Peyer's patch (tissue), 4 donors: ENCODE measurements around the gene GCN1.

Experiments
- CTCF ChIP-seq, 6 experiments: fragments of 450-650 bp in 4 of 6; fragments of 200-600 bp in 2 of 6; sonication (generic) in 1 of 6; IDR thresholded peaks; one replicate each; pipeline ENCODE4 v1.5.1; 2017 to 2019; ENCODE audit warnings: antibody characterized with exemption in 6 of 6, mild to moderate bottlenecking in 3 of 6, moderate library complexity in 1 of 6
- POLR2A ChIP-seq, 2 donors: fragments of 450-650 bp; IDR thresholded peaks; one replicate each; pipeline ENCODE4 v1.5.1; 2017; ENCODE audit warnings: antibody characterized with exemption in 2 of 2, mild to moderate bottlenecking in 2 of 2, moderate library complexity in 2 of 2

DNA sequence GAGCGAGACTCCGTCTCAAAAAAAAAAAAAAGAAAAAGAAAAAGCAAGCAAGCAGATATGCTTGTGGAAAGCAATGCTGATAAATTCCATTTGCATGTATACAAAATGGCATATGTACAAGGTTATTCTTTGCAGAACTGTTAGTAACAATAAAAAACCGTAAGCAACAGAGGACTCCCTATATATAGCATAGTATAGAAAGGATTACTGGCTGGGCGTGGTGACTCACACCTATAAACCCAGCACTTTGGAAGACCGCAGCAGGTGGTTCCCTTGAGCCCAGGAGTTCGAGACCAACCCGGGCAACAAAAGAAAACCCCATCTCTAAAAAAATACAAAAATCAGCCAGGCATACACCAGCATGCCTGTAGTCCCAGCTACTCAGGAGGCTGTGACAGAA lies 13.5 kb downstream of the GCN1 start:
- no peak for TF ChIP-seq CTCF (IDR thresholded peaks at IDR 0.05)
- no peak for TF ChIP-seq POLR2A (IDR thresholded peaks at IDR 0.05)
